GM12874 (cell line): ENCODE data around the gene TTC28.

Source experiments
- TF ChIP-seq, protein P1 (sequence below): IDR thresholded peaks from 2 replicates; pipeline ENCODE4 v1.5.1; 2011; ENCODE audit warnings: low read depth, mild to moderate bottlenecking, control low read depth, low read length, moderate library complexity; ENCODE audit not compliant: insufficient read depth

TTC28 gene

DNA sequence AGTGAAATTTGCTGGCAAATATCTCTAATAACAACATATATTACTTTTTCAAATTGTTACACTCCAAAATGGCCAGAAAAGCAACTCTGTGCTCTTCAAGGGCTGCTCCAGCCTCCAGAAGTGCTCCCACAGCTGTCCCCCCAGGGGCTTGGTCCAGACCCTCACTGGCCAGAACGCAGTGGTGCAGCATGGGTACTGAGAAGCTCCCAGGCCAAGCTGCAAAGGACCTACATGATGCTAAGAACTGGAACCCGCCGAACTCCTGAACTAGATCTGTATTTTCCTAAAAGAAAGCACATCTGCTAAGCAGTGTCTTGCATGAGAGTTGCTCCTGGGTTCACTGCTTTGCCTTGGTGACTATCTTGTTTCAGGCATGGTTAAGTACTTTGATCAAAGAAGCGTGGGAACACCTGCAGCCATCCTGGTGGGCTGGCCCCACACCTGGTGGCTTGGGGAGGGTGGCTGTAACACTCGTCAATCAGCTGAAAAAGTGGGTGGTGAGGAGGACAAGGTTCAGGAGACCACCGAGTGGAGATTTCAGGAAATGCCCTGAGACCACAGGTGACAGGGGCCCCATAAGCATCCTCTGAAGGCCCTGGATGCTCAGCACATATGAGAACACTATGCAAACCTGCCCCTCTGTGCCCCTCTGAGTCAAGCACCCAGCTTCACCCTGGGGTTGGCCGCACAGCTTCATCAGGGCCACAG lies 687.9 kb downstream of the TTC28 start:
- TF ChIP-seq, protein P1, sequence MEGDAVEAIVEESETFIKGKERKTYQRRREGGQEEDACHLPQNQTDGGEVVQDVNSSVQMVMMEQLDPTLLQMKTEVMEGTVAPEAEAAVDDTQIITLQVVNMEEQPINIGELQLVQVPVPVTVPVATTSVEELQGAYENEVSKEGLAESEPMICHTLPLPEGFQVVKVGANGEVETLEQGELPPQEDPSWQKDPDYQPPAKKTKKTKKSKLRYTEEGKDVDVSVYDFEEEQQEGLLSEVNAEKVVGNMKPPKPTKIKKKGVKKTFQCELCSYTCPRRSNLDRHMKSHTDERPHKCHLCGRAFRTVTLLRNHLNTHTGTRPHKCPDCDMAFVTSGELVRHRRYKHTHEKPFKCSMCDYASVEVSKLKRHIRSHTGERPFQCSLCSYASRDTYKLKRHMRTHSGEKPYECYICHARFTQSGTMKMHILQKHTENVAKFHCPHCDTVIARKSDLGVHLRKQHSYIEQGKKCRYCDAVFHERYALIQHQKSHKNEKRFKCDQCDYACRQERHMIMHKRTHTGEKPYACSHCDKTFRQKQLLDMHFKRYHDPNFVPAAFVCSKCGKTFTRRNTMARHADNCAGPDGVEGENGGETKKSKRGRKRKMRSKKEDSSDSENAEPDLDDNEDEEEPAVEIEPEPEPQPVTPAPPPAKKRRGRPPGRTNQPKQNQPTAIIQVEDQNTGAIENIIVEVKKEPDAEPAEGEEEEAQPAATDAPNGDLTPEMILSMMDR, result no peak

DNA sequence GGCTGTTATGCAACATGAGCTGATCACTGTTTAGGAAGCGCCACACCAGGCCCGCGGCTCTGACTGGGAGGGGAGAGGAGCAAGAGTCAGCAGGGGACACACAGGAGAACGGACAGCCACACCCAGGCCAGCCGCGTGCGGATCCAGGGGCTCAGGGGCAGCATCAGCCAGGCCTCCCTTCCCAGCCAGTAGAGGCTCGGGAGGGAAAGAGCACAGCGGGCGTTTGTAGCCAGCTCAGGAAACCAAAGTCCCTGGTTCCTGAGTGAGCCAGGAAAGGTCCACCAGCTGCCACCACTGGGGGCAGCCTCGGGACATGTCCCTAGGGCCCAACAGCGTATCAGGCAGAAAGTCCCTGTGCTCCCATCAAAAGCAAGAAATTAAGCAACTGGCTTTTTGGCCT lies 688.8 kb downstream of the TTC28 start:
- TF ChIP-seq, protein P1, result peak; percentile 72

DNA sequence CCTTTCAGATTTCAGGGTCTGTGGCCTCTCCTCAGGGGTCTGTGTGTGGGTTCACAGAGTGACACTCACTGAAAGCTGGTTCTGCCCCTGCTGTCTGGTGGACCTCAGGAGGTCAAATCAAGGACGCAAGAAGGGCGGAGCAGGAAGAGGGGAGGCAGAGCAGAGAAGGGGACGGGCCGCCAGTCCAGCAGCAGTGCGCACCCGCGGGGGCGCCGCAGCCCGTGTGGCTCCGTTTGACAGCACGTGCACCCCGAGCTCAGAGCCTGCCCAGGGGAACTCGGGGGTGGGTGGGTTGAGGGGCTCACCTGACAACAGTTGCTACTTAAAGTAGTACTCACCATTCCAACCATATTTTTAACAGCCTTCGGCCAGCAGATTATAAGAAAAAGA lies 689.2 kb downstream of the TTC28 start:
- TF ChIP-seq, protein P1, result no peak

DNA sequence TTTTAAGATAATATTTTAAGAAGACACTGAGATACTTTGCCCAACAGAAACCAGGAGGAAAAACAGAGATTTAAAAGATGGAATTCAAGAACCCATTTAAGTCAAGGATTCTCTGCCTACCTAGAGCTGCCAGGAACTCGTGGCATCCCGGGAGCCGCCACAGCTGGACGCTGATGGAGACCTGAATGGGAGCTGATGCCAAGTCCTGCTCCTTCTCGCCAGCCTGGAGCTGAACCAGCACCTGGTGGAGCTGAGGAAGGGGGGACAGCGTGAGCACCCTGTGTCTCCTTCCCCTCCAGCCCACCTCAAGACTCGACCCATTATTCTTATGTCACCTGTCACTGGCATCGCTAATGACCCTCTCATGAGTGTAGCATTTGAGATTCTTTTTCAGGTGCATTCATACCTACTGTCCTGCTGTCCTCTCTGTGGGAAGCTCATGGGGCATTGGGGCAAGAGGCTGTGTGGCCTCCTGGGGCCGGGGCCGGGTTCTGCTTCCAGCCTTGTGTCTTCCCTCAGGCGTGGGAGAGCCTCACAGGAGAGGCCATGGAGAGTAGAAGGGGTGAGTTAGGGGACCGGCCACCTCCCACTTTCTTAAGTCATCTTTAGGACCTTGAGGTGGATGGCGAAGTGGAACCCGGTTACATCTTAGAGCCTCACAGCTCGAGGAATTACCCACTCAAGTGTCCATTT lies 689.7 kb downstream of the TTC28 start:
- TF ChIP-seq, protein P1, result no peak

DNA sequence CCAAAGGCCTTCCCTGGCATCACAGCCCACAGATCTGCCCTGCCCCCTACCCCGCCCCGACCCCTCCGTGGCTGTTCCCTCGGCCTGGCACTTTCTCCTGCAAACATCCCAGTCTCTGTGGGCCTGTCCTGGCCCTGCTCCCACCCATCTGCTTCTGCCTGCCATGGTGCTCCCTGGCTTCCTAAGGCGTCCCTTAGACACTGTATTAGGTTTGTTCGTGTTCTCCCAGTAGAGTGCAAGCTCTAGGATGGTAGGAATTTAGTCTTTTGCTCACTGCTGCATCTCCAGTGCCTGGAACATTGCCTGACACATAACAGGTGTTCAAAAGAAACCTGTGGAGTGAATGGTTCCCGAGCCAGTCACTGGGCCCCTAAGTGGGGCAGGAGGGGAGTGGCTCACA lies 690.9 kb downstream of the TTC28 start:
- TF ChIP-seq, protein P1, result no peak

DNA sequence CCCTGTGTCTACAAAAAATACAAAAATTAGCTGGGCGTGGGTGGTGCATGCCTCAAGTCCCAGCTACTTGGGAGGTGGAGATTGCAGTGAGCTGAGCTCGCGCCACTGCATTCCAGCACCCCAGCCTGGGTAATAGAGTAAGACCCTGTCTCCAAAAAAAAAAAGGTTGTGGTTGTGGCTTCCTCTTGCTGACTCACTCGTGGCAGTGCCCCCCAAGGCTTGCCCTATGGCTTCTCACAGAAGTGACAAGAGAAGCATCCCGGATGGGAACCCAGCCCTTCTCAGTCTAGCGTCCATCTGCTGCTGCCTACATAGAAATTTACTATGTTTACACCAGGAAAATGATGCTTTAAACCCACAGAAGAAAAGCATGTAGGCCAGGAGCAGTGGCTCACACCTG lies 692.1 kb downstream of the TTC28 start:
- TF ChIP-seq, protein P1, result no peak

DNA sequence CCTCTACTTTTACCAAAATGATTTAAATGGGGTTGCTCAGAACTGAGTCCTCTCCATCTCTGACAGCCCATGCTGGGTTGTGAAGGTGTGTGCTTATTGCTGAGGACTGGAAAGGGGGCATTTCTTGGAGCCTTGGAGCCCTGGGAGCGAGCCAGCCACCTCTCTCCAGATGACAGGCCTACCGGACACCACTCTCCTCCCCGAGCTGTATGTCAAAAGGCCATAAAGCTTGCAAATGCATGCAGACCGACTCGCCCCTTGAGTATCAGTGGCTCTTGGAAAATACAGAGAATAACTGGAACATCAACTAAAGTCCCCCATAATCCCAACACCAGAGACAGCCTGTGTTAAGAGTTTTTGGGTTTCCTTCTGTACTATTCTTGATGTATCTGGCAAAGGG lies 692.7 kb downstream of the TTC28 start:
- TF ChIP-seq, protein P1, result no peak
